IMR-90 (cell line): ENCODE results near the gene ZNG1B. TPM values are rescaled to one million over a fixed set of nuclear protein-coding genes. Genes with fewer than 3 reads are reported as not detected.
"Not testable (repeated sequence)": the region's sequence is repeated elsewhere in the genome, so short reads cannot be mapped to it uniquely, and the experiment has no call there.

ENCODE experiments used
- ATAC-seq: fragments of 200-7000 bp; cut with Tn5 transposase; 2 replicates; pipeline ENCODE4 v1.9.1; 2020; ENCODE audit warnings: low read depth, mild to moderate bottlenecking, moderate library complexity
- BruUV-seq: library from RNA; stranded (reverse); fragments of 400-500 nt; replicated peaks from 2 replicates; lab custom pipeline; 2021; lab: Mats Ljungman, UMichigan
- CTCF ChIA-PET: fragments of 300-600 bp; formaldehyde crosslinking; extraction: SDS; loops from one replicate; lab custom pipeline; 2021; ENCODE audit warnings: antibody characterized with exemption; lab: Yijun Ruan, JAX
- POLR2A ChIA-PET: fragments of 300-600 bp; sonication (Branson Sonifier 250); formaldehyde crosslinking; loops from one replicate; lab custom pipeline; 2022; ENCODE audit warnings: antibody characterized with exemption; ENCODE audit not compliant: unreplicated experiment; lab: Charles Lee
- DNase-seq: peaks from one replicate; pipeline ENCODE4 v3.0.0; 2013
- H2AFZ ChIP-seq: replicated peaks from 2 replicates; pipeline ENCODE3; 2013; ENCODE audit warnings: low read length, mild to moderate bottlenecking; ENCODE audit not compliant: poor library complexity
- H2AK5ac ChIP-seq: 2 replicates; pipeline ENCODE4 v1.6.1; 2013; ENCODE audit warnings: low read depth, low read length, inconsistent platforms
- H2AK9ac ChIP-seq: replicated peaks from 2 replicates; pipeline ENCODE3; 2013; ENCODE audit warnings: mild to moderate bottlenecking, low read depth, low read length, moderate library complexity; ENCODE audit not compliant: poor library complexity
- H2BK120ac ChIP-seq: 2 replicates; pipeline ENCODE4 v1.6.1; 2013; ENCODE audit warnings: low read depth, low read length, inconsistent platforms
- H2BK15ac ChIP-seq: 3 replicates; pipeline ENCODE4 v1.6.1; 2013; ENCODE audit warnings: low read depth, low read length, inconsistent platforms
- H2BK20ac ChIP-seq: 2 replicates; pipeline ENCODE4 v1.6.1; 2013; ENCODE audit warnings: low read depth, mild to moderate bottlenecking, inconsistent platforms, low read length, moderate library complexity
- H2BK5ac ChIP-seq: 2 replicates; pipeline ENCODE4 v1.6.1; 2013; ENCODE audit warnings: mild to moderate bottlenecking, low read depth, low read length, inconsistent platforms; ENCODE audit not compliant: poor library complexity, severe bottlenecking
- H3K14ac ChIP-seq: replicated peaks from 2 replicates; pipeline ENCODE4 v1.6.1; 2013; ENCODE audit warnings: low read depth, low read length, inconsistent platforms
- H3K18ac ChIP-seq: 2 replicates; pipeline ENCODE4 v1.6.1; 2013; ENCODE audit warnings: low read depth, low read length, control low read depth
- H3K23ac ChIP-seq: 2 replicates; pipeline ENCODE4 v1.6.1; 2013; ENCODE audit warnings: low read depth, low read length, inconsistent platforms
- H3K27ac ChIP-seq: 2 replicates; pipeline ENCODE4 v1.5.1; 2013; ENCODE audit warnings: mild to moderate bottlenecking, control low read depth, low read length; ENCODE audit not compliant: insufficient read depth
- H3K27me3 ChIP-seq: 2 replicates; pipeline ENCODE4 v1.6.1; 2013; ENCODE audit warnings: low read length; ENCODE audit not compliant: control insufficient read depth, insufficient read depth
- H3K36me3 ChIP-seq: 2 replicates; pipeline ENCODE4 v1.6.1; 2013; ENCODE audit warnings: low read length, mixed read lengths; ENCODE audit not compliant: control insufficient read depth, insufficient read depth
- H3K4ac ChIP-seq: 2 replicates; pipeline ENCODE4 v1.6.1; 2013; ENCODE audit warnings: low read depth, low read length, inconsistent platforms
- H3K4me1 ChIP-seq: 2 replicates; pipeline ENCODE4 v1.6.1; 2013; ENCODE audit warnings: low read length, mixed read lengths; ENCODE audit not compliant: control insufficient read depth, insufficient read depth
- H3K4me2 ChIP-seq: 2 replicates; pipeline ENCODE4 v1.6.1; 2013; ENCODE audit warnings: low read depth, mild to moderate bottlenecking, control low read depth, low read length, moderate library complexity
- H3K4me3 ChIP-seq: 2 replicates; pipeline ENCODE4 v1.5.1; 2013; ENCODE audit warnings: low read depth, mild to moderate bottlenecking, control low read depth, low read length, moderate library complexity; ENCODE audit not compliant: insufficient read depth
- H3K56ac ChIP-seq: 2 replicates; pipeline ENCODE4 v1.6.1; 2013; ENCODE audit warnings: low read length, inconsistent platforms; ENCODE audit not compliant: insufficient read depth; ENCODE audit errors: extremely low read depth
- H3K79me1 ChIP-seq, 2 experiments: 2 replicates each; pipeline ENCODE4 v1.6.1; 2013; ENCODE audit warnings: low read length in 2 of 2, inconsistent platforms in 1 of 2, low read depth in 1 of 2
- H3K9ac ChIP-seq: 2 replicates; pipeline ENCODE4 v1.6.1; 2013; ENCODE audit warnings: low read depth, low read length, control low read depth
- H3K9me1 ChIP-seq: 2 replicates; pipeline ENCODE4 v1.6.1; 2013; ENCODE audit warnings: low read length, inconsistent platforms; ENCODE audit not compliant: insufficient read depth
- H3K9me3 ChIP-seq: 2 replicates; pipeline ENCODE4 v1.6.1; 2013; ENCODE audit warnings: low read length; ENCODE audit not compliant: control insufficient read depth, insufficient read depth
- H4K20me1 ChIP-seq: 2 replicates; pipeline ENCODE4 v1.6.1; 2013; ENCODE audit warnings: low read length, inconsistent platforms; ENCODE audit not compliant: insufficient read depth
- H4K5ac ChIP-seq: 2 replicates; pipeline ENCODE4 v1.6.1; 2013; ENCODE audit warnings: mild to moderate bottlenecking, low read depth, low read length, control low read depth
- H4K8ac ChIP-seq, 2 experiments: 2 replicates each; pipeline ENCODE4 v1.6.1; 2013; ENCODE audit warnings: low read depth in 2 of 2, low read length in 2 of 2, control low read depth in 1 of 2, inconsistent platforms in 1 of 2
- H4K91ac ChIP-seq: 2 replicates; pipeline ENCODE4 v1.6.1; 2013; ENCODE audit warnings: low read depth, low read length, inconsistent platforms; ENCODE audit not compliant: insufficient read depth
- WGBS, 2 experiments: methylation state at CpG; one replicate each; pipeline versions ENCODE4 v1.1.5 to v1.1.7; 2013; ENCODE audit warnings: missing lambda C conversion rate in 2 of 2; ENCODE audit not compliant: insufficient read length in 1 of 2; ENCODE audit errors: extremely low coverage in 2 of 2; 5-methylcytosine and 5-hydroxymethylcytosine counted together
- dilution Hi-C: fragments of 300-500 bp; cut with HindIII; formaldehyde crosslinking; loops from one replicate; pipeline ENCODE4 v1.14.3; 2018; ENCODE audit warnings: low sequenced_read_pairs; ENCODE audit not compliant: unreplicated experiment
- in situ Hi-C: fragments of 300-500 bp; cut with MboI; formaldehyde crosslinking; loops from 3 replicates; pipeline ENCODE4 v1.14.3; 2019; ENCODE audit warnings: low sequenced_read_pairs, inconsistent platforms, mixed read lengths
- intact Hi-C: fragments of 100-400 bp; cut with micrococcal nuclease; formaldehyde crosslinking; loops from 2 replicates; pipeline ENCODE4 v1.10.0; 2022
- polyA plus RNA-seq, 3 experiments: library from polyadenylated mRNA; depleted of rRNA; stranded (reverse); fragments of >200 nt; gene quantifications; 2 replicates each; pipeline ENCODE4 v1.2.3, GENCODE V29; 2012; ENCODE audit warnings: low replicate concordance in 1 of 3
- total RNA-seq: library from RNA; depleted of rRNA; stranded (reverse); fragments of >200 nt; gene quantifications from 2 replicates; pipeline ENCODE4 v1.2.3, GENCODE V29; 2012

Gene ZNG1B
- total and polyA plus RNA-seq, 2 of the 4 experiments (the other 2 are of a cell fraction): 7.0 to 11.2 TPM

DNA sequence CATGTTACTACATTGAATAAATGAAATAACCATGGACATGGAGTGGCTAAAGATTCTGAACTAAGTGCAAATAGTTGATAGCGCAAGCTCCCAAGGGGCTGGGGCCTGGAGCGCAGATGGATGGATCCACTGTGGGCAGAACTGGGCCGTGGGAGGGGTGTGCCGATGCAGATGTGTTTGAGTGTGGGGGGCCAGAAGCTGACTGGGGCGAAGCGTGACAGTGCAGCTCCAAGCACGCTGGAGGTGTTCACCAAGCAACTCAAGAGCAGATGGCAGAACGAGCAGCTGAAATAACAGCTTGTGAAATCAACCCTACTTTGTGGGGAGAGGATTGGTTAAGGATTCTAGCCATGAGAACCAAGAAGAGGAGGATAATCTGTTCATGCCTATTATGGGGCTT, 78.0 kb downstream of the ZNG1B start:
- H4K91ac ChIP-seq, H3K4ac ChIP-seq, H2BK5ac ChIP-seq, ATAC-seq, H3K18ac ChIP-seq, H3K14ac ChIP-seq, BruUV-seq, H3K23ac ChIP-seq, H2AK9ac ChIP-seq, H4K20me1 ChIP-seq, H3K4me2 ChIP-seq, H3K27me3 ChIP-seq, H2BK20ac ChIP-seq, H3K9me1 ChIP-seq, H3K4me1 ChIP-seq, H3K27ac ChIP-seq, H3K9me3 ChIP-seq, in situ Hi-C loops, H2BK15ac ChIP-seq, H3K79me1 ChIP-seq, DNase-seq, H2AK5ac ChIP-seq, H3K9ac ChIP-seq, H4K5ac ChIP-seq, CTCF ChIA-PET, H2AFZ ChIP-seq, dilution Hi-C loops, H3K4me3 ChIP-seq, H4K8ac ChIP-seq, H3K56ac ChIP-seq, intact Hi-C loops, H2BK120ac ChIP-seq, H3K36me3 ChIP-seq, POLR2A ChIA-PET: not testable (repeated sequence)
- WGBS, 2 experiments: no CpG with 5 or more reads among the region's 8 CpGs

GRCh38 chr2:113515995-113516394, 78.5 kb downstream of the ZNG1B start:
- H4K20me1 ChIP-seq, DNase-seq, intact Hi-C loops, H2AFZ ChIP-seq, H2BK5ac ChIP-seq, BruUV-seq, H3K4me2 ChIP-seq, CTCF ChIA-PET, H3K9me3 ChIP-seq, H4K8ac ChIP-seq, H3K4me3 ChIP-seq, H3K9ac ChIP-seq, H3K36me3 ChIP-seq, ATAC-seq, in situ Hi-C loops, H3K27me3 ChIP-seq, H3K4me1 ChIP-seq, H3K4ac ChIP-seq, H4K5ac ChIP-seq, H4K91ac ChIP-seq, H3K9me1 ChIP-seq, H3K14ac ChIP-seq, H2AK9ac ChIP-seq, H2AK5ac ChIP-seq, H3K27ac ChIP-seq, H3K56ac ChIP-seq, H2BK20ac ChIP-seq, H2BK120ac ChIP-seq, POLR2A ChIA-PET, H3K79me1 ChIP-seq, H3K18ac ChIP-seq, H2BK15ac ChIP-seq, dilution Hi-C loops, H3K23ac ChIP-seq: not testable (repeated sequence)
- WGBS, 2 experiments: no CpG with 5 or more reads among the region's 3 CpGs
